LNCAP (cell line): ENCODE results near the gene MEI1.

ENCODE experiments used
- TF ChIP-seq, protein P1 (sequence below): fragments of 450-650 bp; IDR thresholded peaks from 2 replicates; pipeline ENCODE4 v1.5.1; 2017; ENCODE audit warnings: mild to moderate bottlenecking

The MEI1 gene

DNA sequence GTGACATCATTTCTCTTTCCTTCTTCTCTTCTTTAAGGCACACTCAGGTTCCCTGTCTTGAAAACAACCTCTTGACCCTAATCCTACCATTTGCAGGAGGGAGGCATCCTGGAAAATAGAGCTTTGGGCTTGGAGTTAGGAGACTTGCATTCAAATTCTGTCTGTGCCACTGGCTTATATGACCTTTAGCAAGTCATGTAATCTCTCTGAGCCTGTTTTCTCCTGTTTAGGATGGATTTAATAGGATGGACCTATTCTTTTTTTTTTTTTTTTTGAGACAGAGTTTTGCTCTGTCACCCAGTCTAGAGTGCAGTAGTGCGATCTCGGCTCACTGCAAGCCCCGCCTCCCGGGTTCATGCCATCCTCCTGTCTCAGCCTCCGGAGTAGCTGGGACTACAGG is 76.0 kb downstream of the MEI1 start:
- TF ChIP-seq, protein P1, sequence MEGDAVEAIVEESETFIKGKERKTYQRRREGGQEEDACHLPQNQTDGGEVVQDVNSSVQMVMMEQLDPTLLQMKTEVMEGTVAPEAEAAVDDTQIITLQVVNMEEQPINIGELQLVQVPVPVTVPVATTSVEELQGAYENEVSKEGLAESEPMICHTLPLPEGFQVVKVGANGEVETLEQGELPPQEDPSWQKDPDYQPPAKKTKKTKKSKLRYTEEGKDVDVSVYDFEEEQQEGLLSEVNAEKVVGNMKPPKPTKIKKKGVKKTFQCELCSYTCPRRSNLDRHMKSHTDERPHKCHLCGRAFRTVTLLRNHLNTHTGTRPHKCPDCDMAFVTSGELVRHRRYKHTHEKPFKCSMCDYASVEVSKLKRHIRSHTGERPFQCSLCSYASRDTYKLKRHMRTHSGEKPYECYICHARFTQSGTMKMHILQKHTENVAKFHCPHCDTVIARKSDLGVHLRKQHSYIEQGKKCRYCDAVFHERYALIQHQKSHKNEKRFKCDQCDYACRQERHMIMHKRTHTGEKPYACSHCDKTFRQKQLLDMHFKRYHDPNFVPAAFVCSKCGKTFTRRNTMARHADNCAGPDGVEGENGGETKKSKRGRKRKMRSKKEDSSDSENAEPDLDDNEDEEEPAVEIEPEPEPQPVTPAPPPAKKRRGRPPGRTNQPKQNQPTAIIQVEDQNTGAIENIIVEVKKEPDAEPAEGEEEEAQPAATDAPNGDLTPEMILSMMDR: no peak

DNA sequence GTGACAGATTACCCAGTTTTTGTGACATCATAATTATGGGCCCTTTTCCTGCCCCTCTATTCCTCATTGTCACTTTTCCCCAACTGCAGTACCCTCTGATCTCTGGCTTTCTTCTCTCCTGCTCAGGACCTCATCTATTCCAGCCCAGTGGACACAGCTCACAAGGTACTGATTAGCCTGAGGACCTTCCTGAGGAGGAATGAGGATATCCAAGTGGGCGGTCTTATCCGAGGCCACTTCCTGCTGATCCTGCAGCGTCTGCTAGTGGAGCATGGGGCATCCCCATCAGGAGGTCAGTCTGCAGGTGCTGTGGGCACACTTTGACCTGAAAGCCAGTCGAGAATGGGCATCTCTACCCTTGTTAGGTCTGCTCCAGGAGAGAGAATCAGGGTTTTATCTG is 76.7 kb downstream of the MEI1 start:
- TF ChIP-seq, protein P1: no peak

DNA sequence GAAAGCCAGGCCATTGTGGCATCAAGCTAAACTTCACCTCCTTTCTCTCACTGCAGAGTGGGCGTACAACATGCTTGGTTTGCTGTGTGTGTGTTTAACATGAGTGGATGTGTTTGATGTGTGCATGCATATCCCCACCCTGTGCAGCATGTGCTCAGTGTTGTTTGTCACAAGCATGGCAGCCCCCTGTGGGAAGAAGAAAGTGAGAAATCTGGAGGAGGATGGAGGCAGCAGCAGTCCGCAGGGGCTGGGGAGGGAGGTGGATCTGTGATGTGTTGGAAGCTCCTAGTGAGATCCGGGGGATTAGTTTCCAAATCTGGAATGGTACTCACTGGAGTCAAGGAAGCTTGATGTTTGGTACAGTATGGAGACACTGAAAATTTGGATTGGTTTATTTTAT is 77.1 kb downstream of the MEI1 start:
- TF ChIP-seq, protein P1: no peak

DNA sequence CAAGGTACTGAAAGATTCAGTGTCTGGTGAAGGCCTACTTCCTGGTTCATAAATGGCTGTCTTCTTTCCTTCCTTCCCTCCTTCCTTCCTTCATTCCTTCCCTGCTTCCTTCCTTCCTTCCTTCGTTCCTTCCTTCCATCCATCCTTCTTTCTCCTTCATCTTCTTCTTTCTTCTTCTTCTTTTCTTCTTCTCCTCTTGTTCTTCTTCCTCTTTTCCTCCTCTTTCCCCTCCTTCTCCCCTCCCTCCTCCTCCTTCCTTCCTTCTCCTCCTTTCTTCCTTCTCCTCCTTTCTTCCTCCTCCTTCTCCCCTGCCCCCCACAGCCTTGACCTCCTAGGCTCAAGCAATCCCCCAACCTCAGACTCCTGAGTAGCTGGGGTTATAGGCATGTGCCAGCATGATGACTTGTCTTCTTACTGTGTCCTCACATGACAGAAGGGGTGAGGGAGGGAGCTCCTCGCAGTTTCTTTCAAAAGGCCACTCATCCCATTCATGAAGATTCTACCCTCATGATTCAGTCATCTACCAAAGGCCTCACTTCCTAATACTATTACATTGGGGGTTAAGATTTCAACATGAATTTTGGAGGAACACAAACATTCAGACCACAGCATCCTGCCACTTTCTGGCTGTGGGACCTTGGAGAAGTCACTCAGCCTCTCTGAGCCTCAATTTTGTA is 78.6 kb downstream of the MEI1 start:
- TF ChIP-seq, protein P1: no peak

DNA sequence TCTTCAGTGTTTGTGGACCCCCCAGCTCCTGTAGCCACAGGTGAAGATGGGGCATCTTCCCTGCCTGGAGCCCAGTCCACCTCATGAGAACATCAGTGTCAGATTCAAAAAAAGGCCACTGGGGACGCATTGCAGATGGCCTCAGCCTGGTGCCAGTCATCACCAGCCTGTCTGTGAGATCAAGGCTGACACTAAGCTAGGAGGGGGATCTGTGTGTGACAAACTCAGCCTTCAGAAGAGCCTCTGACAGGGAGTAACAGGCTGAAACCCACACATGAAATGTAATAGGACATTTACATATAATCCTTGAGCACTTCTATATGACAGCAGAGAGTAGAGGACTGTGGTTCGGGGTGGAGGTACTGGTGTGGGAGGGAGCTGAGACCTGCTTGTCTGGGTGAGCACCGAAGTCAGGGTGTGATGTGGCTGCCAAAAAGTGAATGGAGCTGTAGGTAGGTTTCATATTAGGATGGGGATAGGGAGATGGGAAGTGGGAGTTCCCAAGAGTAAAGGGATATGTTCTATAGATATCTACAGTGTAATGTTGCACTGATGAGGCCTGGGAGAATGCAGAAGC is 80.7 kb downstream of the MEI1 start:
- TF ChIP-seq, protein P1: no peak

DNA sequence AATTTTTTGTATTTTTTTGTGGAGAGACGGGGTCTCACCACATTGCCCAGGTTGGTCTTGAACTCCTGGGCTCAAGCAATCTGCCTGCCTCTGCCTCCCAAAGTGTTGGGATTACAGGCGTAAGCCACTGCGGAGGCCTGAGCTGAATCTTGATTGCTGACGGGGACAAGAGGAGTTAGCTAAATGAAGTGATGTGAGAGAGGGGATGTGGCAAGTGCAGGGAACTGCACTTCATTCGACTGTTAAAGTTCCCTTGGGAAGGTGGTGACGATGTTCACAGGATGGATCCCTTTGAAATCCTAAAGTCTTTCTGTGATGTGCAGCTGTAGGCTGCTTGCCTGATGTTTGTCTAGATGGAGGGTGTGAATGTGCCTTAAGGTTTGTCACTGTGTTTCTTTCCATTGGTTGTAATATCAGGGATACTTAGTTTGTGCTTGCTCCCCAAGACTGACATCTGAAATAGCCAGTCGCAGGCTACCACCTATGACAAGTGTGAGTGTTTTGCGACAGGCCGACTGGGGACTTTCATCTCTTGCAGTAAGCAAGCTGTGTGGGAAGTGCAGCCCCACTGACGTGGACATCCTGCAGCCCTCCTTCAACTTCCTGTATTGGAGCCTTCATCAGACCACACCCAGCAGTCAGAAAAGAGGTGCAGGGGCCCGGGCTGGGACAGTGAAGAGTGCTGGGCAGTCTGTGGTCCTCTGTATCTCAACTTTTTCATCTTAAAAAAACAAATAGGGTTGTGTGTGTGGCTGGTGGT is 81.6 kb downstream of the MEI1 start:
- TF ChIP-seq, protein P1: no peak

GRCh38 chr22:41781507-41781906 is 82.2 kb downstream of the MEI1 start:
- TF ChIP-seq, protein P1: no peak
